PC-3 (cell line): ENCODE measurements around the gene ARHGAP4.

Source experiments
- EZH2 ChIP-seq: fragments of 300-600 bp; sonication (generic); IDR thresholded peaks from one replicate; pipeline ENCODE4 v1.6.1; 2017; ENCODE audit warnings: antibody characterized with exemption, mild to moderate bottlenecking, low read length; ENCODE audit not compliant: unreplicated experiment
- TF ChIP-seq, protein P1 (sequence below): fragments of 300-600 bp; sonication (generic); conservative IDR thresholded peaks from 2 replicates; pipeline ENCODE4 v1.5.1; 2017; ENCODE audit warnings: antibody characterized with exemption, low read depth, mild to moderate bottlenecking, low read length

DNA sequence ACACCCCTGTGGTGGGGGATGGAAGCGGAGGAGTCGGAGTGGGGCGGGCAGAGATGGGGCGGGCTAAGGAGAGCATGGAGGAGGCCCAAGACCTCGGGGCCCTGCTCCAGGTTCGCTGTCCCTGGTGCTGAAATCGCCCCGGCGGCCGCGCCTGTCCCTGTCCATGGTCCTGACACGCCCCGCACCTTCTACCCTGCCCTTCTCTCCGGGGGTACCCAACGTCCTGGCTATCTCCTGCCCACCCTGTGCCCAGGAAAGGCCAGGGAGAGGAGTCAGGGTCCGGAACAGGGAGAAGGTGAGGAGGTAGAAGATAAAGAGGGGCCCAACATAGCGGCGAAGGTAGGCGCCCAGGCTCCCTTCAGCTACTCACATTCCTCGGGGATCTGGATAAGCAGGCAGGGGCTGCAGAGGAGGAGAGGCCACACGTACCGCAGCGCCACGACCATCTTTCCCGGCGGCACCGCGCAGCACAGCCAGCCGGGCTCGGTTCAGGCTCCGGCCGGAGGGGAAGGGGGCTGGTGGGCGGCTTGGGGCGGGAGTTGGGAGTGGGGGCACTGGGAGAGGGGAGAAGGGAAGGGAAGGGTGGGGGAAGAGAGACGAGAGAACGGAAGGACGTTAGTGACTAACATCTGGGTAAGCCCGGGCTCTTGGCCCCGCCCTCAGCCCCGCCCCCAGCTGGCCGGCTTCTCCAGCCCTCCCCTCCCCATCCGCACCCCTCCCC, 50.5 kb downstream of the ARHGAP4 start:
- TF ChIP-seq, protein P1, sequence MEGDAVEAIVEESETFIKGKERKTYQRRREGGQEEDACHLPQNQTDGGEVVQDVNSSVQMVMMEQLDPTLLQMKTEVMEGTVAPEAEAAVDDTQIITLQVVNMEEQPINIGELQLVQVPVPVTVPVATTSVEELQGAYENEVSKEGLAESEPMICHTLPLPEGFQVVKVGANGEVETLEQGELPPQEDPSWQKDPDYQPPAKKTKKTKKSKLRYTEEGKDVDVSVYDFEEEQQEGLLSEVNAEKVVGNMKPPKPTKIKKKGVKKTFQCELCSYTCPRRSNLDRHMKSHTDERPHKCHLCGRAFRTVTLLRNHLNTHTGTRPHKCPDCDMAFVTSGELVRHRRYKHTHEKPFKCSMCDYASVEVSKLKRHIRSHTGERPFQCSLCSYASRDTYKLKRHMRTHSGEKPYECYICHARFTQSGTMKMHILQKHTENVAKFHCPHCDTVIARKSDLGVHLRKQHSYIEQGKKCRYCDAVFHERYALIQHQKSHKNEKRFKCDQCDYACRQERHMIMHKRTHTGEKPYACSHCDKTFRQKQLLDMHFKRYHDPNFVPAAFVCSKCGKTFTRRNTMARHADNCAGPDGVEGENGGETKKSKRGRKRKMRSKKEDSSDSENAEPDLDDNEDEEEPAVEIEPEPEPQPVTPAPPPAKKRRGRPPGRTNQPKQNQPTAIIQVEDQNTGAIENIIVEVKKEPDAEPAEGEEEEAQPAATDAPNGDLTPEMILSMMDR = no peak
- TF ChIP-seq EZH2 = no peak
